ENCODE results near the gene DPP6.

Gene DPP6

GRCh38 chr7:154217688-154218340 lies 165.6 kb downstream of the DPP6 start:
- in situ Hi-C loops (cut with HindIII; ENCODE audit: low sequenced_read_pairs): no loop called here

GRCh38 chr7:154231732-154232131 lies 179.5 kb downstream of the DPP6 start:
- in situ Hi-C loops (cut with HindIII; ENCODE audit: low sequenced_read_pairs): no loop called here

- in situ Hi-C loops (cut with HindIII; ENCODE audit: low sequenced_read_pairs): no loop called here
These were observed 180.5 kb downstream of the DPP6 start for GRCh38 chr7:154232700-154233099.

GRCh38 chr7:154241988-154242387 lies 189.8 kb downstream of the DPP6 start:
- in situ Hi-C loops (cut with HindIII; ENCODE audit: low sequenced_read_pairs): no loop called here

GRCh38 chr7:154242709-154243108 lies 190.5 kb downstream of the DPP6 start:
- in situ Hi-C loops (cut with HindIII; ENCODE audit: low sequenced_read_pairs): no loop called here

- in situ Hi-C loops (cut with HindIII; ENCODE audit: low sequenced_read_pairs): no loop called here
These were observed 199.8 kb downstream of the DPP6 start for GRCh38 chr7:154252046-154252445.

- in situ Hi-C loops (cut with HindIII; ENCODE audit: low sequenced_read_pairs): no loop called here
These were observed 201.6 kb downstream of the DPP6 start for GRCh38 chr7:154253810-154254209.

- in situ Hi-C loops (cut with HindIII; ENCODE audit: low sequenced_read_pairs): no loop called here
These were observed 203.1 kb downstream of the DPP6 start for GRCh38 chr7:154255324-154255723.

GRCh38 chr7:154256150-154256549 lies 204.0 kb downstream of the DPP6 start:
- in situ Hi-C loops (cut with HindIII; ENCODE audit: low sequenced_read_pairs): no loop called here

GRCh38 chr7:154259396-154259795 lies 207.2 kb downstream of the DPP6 start:
- in situ Hi-C loops (cut with HindIII; ENCODE audit: low sequenced_read_pairs): no loop called here

GRCh38 chr7:154287356-154287755 lies 235.2 kb downstream of the DPP6 start:
- in situ Hi-C loops (cut with HindIII; ENCODE audit: low sequenced_read_pairs): no loop called here

- in situ Hi-C loops (cut with HindIII; ENCODE audit: low sequenced_read_pairs): no loop called here
These were observed 236.9 kb downstream of the DPP6 start for GRCh38 chr7:154289119-154289518.

- in situ Hi-C loops (cut with HindIII; ENCODE audit: low sequenced_read_pairs): no loop called here
These were observed 244.2 kb downstream of the DPP6 start for GRCh38 chr7:154296443-154296842.

GRCh38 chr7:154299736-154300135 lies 247.5 kb downstream of the DPP6 start:
- in situ Hi-C loops (cut with HindIII; ENCODE audit: low sequenced_read_pairs): no loop called here

GRCh38 chr7:154302380-154302779 lies 250.2 kb downstream of the DPP6 start:
- in situ Hi-C loops (cut with HindIII; ENCODE audit: low sequenced_read_pairs): no loop called here

GRCh38 chr7:154304231-154304630 lies 252.0 kb downstream of the DPP6 start:
- in situ Hi-C loops (cut with HindIII; ENCODE audit: low sequenced_read_pairs): no loop called here

GRCh38 chr7:154304740-154305700 lies 252.8 kb downstream of the DPP6 start:
- in situ Hi-C loops (cut with HindIII; ENCODE audit: low sequenced_read_pairs): no loop called here

- in situ Hi-C loops (cut with HindIII; ENCODE audit: low sequenced_read_pairs): no loop called here
These were observed 253.8 kb downstream of the DPP6 start for GRCh38 chr7:154306036-154306435.

GRCh38 chr7:154308928-154309327 lies 256.7 kb downstream of the DPP6 start:
- in situ Hi-C loops (cut with HindIII; ENCODE audit: low sequenced_read_pairs): no loop called here

- in situ Hi-C loops (cut with HindIII; ENCODE audit: low sequenced_read_pairs): no loop called here
These were observed 257.9 kb downstream of the DPP6 start for GRCh38 chr7:154310114-154310513.

- in situ Hi-C loops (cut with HindIII; ENCODE audit: low sequenced_read_pairs): no loop called here
These were observed 272.0 kb downstream of the DPP6 start for GRCh38 chr7:154324196-154324595.

- in situ Hi-C loops (cut with HindIII; ENCODE audit: low sequenced_read_pairs): no loop called here
These were observed 274.2 kb downstream of the DPP6 start for GRCh38 chr7:154326421-154326820.

Data from DLD1 (cell line).